ENCODE results near the gene CX3CR1.

CX3CR1 gene

GRCh38 chr3:39291903-39292329, 12.1 kb upstream of the CX3CR1 start:
- peak; percentile 3 for DNase-seq

GRCh38 chr3:39290255-39290654, 10.4 kb upstream of the CX3CR1 start:
- DNase-seq, result no peak

- DNase-seq, result no peak
Observed at GRCh38 chr3:39289107-39289506, 9.3 kb upstream of the CX3CR1 start.

GRCh38 chr3:39288300-39288808, 8.5 kb upstream of the CX3CR1 start:
- DNase-seq, result peak; percentile 2

GRCh38 chr3:39287216-39288164, 7.7 kb upstream of the CX3CR1 start:
- no peak for DNase-seq

- DNase-seq, result no peak
Observed at GRCh38 chr3:39286771-39287170, 6.9 kb upstream of the CX3CR1 start.

GRCh38 chr3:39285332-39285731, 5.5 kb upstream of the CX3CR1 start:
- DNase-seq, result no peak

GRCh38 chr3:39284457-39284881, 4.6 kb upstream of the CX3CR1 start:
- DNase-seq, result no peak

GRCh38 chr3:39282057-39282456, 2.2 kb upstream of the CX3CR1 start:
- no peak for DNase-seq

GRCh38 chr3:39281533-39281932, 1.7 kb upstream of the CX3CR1 start:
- DNase-seq, result no peak

GRCh38 chr3:39280571-39280970, 735 bp upstream of the CX3CR1 start:
- DNase-seq, result no peak

GRCh38 chr3:39278616-39278935, 1.3 kb downstream of the CX3CR1 start:
- no peak for DNase-seq

- no peak for DNase-seq
Observed at GRCh38 chr3:39277893-39278615, 1.8 kb downstream of the CX3CR1 start.

- DNase-seq, result no peak
Observed at GRCh38 chr3:39276746-39277145, 3.1 kb downstream of the CX3CR1 start.

GRCh38 chr3:39275963-39276593, 3.8 kb downstream of the CX3CR1 start:
- no peak for DNase-seq

GRCh38 chr3:39275052-39275451, 4.8 kb downstream of the CX3CR1 start:
- DNase-seq, result no peak

GRCh38 chr3:39273119-39273518, 6.7 kb downstream of the CX3CR1 start:
- DNase-seq, result no peak

GRCh38 chr3:39272191-39272590, 7.6 kb downstream of the CX3CR1 start:
- DNase-seq, result no peak

- no peak for DNase-seq
Observed at GRCh38 chr3:39271363-39271914, 8.4 kb downstream of the CX3CR1 start.

GRCh38 chr3:39269528-39269927, 10.3 kb downstream of the CX3CR1 start:
- no peak for DNase-seq

GRCh38 chr3:39268549-39268900, 11.3 kb downstream of the CX3CR1 start:
- DNase-seq, result no peak

GRCh38 chr3:39267631-39268548, 11.9 kb downstream of the CX3CR1 start:
- DNase-seq, result no peak

Data from NCI-H1694 treated with DMSO at 0.1 percent for 48 hours (cell line).